ENCODE measurements around the gene RASSF5.
"Not testable (repeated sequence)": the region's sequence is repeated elsewhere in the genome, so short reads cannot be mapped to it uniquely, and the experiment has no call there.

RASSF5 gene

GRCh38 chr1:206578068-206578977 is 71.0 kb downstream of the RASSF5 start:
- no peak overlapping the region for H3K4me3 ChIP-seq (ENCODE audit: low read depth, low read length)
- TF ChIP-seq CTCF (IDR thresholded peaks at IDR 0.05; ENCODE audit: low read depth, low read length) = no peak

GRCh38 chr1:206578978-206579374 is 71.6 kb downstream of the RASSF5 start:
- TF ChIP-seq CTCF (IDR thresholded peaks at IDR 0.05; ENCODE audit: low read depth, low read length) = no peak
- H3K4me3 ChIP-seq (ENCODE audit: low read depth, low read length) = no peak overlapping the region

- TF ChIP-seq CTCF (IDR thresholded peaks at IDR 0.05; ENCODE audit: low read depth, low read length) = no peak
- H3K4me3 ChIP-seq (ENCODE audit: low read depth, low read length) = no peak overlapping the region
These were observed 72.6 kb downstream of the RASSF5 start for GRCh38 chr1:206579747-206580437.

- no peak overlapping the region for H3K4me3 ChIP-seq (ENCODE audit: low read depth, low read length)
- no peak for TF ChIP-seq CTCF (IDR thresholded peaks at IDR 0.05; ENCODE audit: low read depth, low read length)
These were observed 73.2 kb downstream of the RASSF5 start for GRCh38 chr1:206580438-206581113.

GRCh38 chr1:206581114-206581497 is 73.8 kb downstream of the RASSF5 start:
- not testable (repeated sequence) for H3K4me3 ChIP-seq (ENCODE audit: low read depth, low read length)

- no peak for TF ChIP-seq CTCF (IDR thresholded peaks at IDR 0.05; ENCODE audit: low read depth, low read length)
- H3K4me3 ChIP-seq (ENCODE audit: low read depth, low read length) = no peak overlapping the region
These were observed 74.2 kb downstream of the RASSF5 start for GRCh38 chr1:206581571-206581981.

GRCh38 chr1:206582537-206582936 is 75.2 kb downstream of the RASSF5 start:
- no peak for TF ChIP-seq CTCF (IDR thresholded peaks at IDR 0.05; ENCODE audit: low read depth, low read length)

More at GRCh38 chr1:206582537-206582936, 75.2 kb downstream of the RASSF5 start:
- H3K4me3 ChIP-seq (ENCODE audit: low read depth, low read length) = no peak overlapping the region

Measured in WI38 (cell line).